C4-2B (cell line): ENCODE data around the gene JAK2.

Experiments used
- ZFX ChIP-seq: fragments of 450-650 bp; IDR thresholded peaks from 2 replicates; pipeline ENCODE4 v1.6.1; 2017
- TF ChIP-seq, protein P1 (sequence below): fragments of 450-650 bp; conservative IDR thresholded peaks from 2 replicates; pipeline ENCODE4 v1.5.1; 2017; ENCODE audit warnings: mild to moderate bottlenecking

DNA sequence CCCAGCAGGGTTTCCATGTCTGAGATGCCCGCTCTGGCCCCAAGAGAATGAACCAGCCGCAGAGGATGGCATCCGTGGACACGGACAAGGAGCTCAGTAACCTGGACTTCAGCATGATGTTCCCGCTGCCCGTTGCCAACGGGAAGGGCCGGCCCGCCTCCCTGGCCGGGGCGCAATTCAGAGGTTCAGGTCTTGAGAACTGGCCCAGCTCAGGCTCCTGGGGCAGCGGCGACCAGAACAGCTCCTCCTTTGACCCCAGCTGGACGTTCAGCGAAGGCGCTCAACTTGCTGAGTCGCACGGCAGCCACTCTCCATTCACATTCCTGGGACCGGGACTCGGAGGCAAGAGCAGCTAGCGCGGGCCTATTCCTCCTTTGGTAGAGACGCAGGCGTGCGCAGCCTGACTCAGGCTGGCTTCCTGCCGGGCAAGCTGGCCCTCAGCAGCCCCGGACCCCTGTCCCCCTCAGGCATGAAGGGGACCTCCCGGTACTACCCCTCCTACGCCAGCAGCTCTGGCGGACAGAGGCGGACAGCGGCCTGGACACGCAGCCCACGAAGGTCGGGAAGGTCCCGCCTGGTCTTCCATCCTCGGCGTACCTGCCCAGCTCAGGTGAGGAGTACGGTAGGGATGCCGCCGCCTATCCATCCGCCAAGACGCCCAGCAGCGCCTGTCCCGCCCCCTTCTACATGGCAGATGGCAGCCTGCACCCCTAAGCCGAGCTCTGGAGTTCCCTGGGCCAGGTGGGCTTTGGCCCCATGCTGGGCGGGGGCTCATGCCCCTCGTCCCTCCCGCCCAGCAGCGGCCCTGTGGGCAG lies 126.0 kb downstream of the JAK2 start:
- TF ChIP-seq, protein P1, sequence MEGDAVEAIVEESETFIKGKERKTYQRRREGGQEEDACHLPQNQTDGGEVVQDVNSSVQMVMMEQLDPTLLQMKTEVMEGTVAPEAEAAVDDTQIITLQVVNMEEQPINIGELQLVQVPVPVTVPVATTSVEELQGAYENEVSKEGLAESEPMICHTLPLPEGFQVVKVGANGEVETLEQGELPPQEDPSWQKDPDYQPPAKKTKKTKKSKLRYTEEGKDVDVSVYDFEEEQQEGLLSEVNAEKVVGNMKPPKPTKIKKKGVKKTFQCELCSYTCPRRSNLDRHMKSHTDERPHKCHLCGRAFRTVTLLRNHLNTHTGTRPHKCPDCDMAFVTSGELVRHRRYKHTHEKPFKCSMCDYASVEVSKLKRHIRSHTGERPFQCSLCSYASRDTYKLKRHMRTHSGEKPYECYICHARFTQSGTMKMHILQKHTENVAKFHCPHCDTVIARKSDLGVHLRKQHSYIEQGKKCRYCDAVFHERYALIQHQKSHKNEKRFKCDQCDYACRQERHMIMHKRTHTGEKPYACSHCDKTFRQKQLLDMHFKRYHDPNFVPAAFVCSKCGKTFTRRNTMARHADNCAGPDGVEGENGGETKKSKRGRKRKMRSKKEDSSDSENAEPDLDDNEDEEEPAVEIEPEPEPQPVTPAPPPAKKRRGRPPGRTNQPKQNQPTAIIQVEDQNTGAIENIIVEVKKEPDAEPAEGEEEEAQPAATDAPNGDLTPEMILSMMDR: no peak
- no peak for TF ChIP-seq ZFX
